Activated naive CD4-positive, alpha-beta T cell treated with Interleukin-2 at 50 U/mL for 16 hours (primary cell): ENCODE results near the gene PTPN22.

Experiments used
- DNase-seq: peaks from one replicate; pipeline ENCODE4 v3.0.0-alpha.2; 2020

Gene PTPN22

DNA sequence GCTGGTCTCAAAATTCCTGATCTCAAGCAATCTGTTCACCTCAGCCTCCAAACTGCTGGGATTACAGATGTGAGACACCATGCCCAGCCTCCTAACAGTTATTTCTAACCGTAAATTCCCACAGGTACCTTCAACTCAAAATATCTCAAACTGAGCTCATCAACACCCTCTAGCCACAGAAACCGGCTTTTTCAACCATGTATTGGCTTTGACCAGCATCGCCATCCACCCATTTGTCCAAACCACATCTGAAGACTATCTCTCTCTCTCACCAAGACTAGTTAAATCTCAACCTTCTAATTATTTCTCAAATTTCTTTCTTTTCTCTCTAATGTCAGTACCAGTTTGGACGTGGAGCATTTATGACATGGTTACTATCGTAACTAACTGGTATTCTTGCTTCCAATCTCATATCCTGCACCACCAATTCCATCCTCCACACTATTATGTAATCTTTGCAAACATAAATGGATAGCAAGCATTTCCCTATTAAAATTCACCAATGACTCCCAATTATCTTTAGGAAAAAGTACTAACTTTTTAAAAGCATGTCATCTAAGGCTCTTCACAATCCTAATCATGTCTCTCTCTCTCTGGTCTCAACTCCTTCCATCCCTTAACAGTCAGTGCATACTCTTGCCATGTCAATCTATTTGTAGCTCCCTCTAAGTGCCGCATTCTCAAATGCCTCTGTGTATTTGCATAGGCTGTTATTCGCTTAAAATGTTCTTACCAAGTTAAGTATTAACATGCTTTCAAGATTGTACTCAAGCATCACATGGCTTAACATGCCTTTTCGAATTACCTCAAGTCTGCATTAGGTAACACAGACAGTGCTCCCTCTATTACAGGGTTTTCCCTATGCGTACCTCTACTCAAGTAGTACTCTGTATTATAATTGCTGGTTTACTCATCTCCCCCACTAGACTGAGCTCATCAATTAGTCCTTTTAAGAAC, 77.4 kb downstream of the PTPN22 start:
- no peak for DNase-seq

DNA sequence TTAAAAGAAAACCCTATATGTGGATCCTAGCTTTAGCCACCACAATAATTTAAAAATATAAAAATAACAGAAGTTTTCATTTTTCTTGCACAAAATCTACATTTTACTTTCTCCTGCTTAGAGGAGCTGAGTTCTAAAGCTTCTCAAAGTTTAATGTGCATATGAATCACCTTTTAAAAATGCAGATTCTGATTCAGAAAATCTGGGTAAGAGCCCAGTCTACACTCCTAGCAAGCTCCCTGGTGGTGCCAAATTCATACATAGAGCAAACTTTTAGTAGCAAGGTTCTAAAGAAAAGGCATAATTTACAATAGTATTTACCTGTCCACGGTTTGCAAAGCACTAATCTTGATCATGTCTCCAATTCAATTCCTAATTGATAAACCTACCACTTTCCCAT, 78.5 kb downstream of the PTPN22 start:
- no peak for DNase-seq

DNA sequence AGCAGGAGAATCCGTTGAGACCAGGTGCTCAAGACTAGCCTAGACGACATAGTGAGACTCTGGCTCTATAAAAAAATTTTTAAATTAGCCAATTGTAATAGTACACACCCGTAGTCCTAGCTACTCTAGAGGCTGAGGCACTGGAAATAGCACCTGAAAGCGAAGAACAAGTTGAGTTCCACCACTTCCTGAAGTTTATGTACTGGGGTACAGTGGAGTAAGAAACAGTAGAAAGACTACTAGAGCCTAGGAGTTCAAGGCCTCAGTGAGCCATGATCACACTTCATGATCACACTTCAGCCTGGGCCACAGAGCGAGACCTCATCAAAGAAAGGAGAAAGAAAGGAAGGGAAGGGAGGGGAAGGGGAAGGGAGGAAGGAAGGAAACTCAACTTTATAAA, 79.0 kb downstream of the PTPN22 start:
- no peak for DNase-seq

DNA sequence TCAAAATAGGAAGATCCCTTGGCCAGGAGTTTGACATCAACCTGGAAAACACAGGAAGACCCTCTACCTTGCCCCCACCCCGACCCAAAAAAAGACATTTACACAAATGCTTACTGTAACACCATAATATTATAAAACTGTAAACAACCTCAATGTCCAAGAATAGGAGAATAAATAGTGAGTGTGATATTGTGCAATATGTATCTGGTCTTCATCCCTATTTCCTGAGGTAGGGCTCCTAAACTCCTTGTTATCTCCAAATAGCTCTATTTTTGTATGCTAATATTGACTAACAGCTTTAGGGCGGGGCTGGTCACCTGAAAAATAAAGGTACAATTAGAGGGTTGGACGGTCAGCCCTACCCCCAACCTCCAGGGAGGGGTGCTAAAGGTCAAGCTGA, 82.7 kb downstream of the PTPN22 start:
- DNase-seq = no peak

DNA sequence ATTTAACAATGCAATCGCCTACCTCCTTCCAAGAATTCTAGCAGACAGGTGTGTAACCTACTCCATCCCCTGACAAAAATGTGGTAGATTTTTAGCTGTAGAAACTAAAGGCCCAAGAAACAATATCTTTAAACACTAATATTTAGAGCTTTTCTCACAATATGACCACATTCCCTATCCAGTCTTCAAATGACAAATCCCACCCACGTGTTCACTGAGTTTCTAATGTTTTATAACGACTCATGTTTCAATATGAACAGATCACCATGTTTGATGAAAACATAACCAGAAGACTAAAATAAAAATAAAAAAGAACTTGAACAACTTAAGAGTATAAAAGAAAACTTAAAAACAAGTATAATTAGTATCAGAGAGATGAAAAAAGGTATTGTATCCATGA, 83.8 kb downstream of the PTPN22 start:
- no peak for DNase-seq

DNA sequence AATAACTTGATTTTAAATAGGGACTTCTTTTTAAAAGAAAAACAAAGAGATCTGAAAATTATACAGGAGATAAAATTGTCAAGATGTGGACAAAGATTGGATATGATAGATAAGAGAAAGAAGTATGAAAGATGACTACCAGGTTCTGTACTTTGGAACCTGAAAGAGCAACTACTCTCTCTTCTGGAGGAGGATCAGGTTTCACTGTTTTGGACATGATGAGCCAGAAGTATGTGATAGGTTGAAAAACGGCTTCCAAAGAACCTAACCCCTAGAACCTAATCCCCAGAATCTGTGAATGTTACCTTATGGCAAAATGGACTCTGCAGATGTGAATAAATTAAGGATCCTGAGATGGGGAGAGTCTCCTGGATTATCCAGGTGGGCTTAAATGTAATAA, 85.4 kb downstream of the PTPN22 start:
- DNase-seq = no peak

DNA sequence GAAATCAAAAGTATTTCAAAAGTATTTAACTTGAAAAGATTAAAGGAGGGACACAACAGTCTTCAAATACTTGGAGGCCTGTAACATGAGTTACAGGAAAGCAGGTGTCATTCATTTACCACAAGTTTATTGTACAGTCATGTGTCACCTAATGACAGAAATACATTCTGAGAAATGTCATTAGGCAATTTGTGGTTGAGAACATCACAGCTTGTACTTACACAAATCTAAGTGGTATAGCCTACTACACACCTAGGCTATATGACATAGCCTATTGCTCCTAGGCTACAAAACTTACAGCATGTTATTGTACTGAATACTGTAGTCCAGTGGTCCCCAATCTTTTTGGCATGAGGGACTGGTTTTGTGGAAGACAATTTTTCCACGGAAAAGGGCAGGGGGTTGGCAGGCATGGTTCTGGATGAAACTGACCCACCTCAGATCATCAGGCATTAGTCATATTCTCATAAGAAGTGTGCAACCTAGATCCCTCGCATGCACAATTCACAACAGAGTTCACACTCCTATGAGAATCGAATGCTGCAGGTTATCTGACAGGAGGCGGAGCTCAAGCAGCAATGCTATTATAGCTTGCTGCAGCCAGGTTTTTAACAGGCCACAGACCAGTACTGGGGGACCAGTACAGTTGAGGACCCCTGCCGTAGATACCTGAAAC, 87.3 kb downstream of the PTPN22 start:
- peak; percentile 28 for DNase-seq

DNA sequence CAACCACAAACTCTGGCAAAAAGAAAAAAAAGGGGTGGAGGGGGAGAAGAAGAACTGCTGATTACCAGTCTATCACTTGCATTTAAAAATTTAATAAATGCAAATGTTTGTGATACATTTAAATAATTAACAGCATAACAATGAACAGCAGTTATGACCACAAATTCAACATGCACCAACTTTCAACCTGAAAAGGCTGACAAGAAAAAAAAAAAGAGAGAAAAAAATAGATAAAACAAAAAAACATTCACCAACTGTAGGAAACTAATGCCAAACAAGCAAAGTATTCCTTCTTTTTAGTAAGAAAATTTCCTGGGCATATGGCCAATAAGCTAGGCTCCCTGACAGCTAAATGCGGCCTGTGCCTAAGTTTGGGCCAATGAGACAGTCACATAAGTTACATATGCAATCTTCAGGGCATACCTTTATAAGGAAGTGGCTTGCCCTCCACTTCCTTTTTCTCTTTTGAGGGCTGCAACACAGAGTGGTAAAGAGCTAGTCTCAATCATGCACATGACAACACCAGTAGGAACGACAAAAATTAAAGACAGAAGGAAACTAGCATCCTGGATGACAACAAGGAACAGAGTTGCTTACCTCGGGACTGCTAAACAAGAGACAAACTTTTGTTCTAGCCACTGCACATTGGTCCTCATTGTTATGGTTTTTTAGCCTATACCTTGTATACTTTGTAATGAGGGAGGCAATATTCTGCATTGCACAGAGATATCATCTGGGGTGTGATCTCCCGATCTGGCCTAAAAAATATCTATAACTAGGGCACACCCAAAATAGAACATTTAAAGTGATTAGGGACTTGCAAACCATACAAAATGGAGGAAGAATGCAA, 88.0 kb downstream of the PTPN22 start:
- DNase-seq = peak; percentile 22

DNA sequence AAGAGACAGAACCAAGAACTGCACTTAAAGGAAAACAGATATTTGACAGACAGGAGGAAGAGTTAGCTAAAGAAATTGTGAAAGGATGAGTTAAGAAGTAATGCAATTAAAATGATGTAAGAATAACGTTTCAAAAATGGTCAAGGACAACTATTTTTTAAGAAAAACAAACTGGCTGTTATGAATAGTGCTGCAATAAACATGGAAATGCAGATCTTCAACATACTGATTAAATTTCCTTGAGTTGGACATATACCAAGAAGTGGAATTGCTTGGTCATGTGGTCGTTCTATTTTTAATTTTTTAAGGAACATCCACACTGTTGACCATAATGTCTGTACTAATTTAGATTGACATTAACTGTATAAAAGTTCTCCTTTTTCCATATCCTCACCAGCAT, 89.1 kb downstream of the PTPN22 start:
- DNase-seq = no peak

DNA sequence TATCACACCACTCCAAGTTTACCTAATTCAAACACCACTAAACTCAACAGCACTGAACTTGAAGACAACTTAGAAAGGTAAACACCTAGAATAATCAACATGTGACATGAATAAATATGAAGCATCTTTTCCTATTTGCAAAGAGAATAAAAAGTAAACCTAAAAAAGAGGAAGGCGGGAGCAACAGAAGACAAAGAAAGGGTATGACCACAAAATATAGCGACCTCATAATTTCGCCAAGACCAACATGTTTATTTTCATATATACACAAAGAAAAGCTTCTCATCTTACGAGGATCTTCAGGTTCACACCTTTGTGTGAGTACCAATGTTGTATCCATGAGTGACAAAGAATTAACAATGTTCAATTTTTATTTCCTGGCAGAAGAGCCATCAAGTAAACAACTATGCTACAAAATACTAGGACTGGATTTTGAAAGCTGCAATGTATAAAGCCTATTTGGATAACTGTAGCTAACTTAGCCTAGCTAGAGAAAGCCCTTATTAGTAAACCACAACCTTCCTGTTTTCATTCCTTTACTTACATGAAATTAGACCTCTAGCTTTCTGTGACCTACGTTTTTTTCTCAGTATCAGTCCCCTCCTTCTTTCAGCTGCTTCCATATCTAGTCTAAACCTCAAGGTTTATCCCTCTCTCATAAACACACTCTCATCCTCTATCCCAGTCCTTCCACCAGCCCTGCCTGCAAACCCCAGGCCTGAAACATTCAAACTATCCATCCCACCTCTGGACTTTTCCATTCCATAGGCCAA, 91.0 kb downstream of the PTPN22 start:
- no peak for DNase-seq

DNA sequence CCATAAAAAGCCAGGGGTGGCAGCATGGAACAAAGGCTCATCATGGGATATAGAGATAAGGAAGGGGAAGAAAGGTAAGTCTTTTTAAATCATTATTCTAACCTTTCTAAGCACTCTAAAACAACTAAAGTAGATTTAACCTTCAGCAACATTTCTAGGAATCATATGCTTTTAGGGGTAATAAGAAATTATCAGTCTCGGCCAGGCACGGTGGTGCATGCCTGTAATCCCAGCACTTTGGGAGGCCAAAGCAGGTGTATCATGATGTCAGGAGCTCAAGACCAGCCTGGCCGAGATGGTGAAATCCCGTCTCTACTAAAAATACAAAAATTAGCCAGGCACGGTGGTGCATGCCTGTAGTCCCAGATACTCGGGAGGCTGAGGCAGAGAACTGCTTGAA, 92.0 kb downstream of the PTPN22 start:
- no peak for DNase-seq

DNA sequence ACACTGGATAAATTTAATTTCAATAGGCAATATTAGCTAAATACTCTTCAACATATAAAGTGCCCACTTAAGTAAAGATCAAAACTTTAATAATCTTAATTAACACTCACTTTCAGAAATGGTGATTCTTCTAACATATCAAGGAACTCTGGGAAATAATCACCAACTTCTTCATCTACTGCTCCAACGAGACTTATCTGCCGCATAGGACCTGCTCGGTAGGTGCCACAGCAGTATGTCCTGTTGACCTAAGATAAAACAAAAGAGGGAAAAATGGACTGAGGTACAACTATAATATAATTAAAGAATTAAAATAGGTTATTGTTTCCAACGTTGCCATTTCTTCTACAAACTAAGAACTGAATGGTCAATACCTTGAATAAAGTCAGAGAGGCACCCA, 94.0 kb downstream of the PTPN22 start:
- DNase-seq = no peak

DNA sequence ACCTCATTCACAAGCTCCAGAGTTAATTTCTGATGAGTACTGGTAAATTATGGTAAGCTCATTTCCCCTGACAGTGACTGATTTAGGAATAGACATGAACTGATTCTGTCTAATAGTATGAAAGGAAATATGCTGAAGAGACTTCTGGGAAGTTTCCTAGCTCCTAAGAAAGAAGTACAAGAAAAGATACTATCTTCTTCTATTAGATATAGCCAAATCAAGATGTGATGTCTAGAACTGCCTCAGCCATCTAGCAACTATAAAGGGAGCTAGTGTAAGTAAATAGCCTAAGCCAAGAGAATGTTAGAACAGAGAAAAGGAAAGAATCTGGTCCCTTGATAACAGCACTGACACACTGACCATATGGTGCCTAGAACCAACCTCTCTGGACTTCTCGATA, 101.5 kb downstream of the PTPN22 start:
- no peak for DNase-seq

DNA sequence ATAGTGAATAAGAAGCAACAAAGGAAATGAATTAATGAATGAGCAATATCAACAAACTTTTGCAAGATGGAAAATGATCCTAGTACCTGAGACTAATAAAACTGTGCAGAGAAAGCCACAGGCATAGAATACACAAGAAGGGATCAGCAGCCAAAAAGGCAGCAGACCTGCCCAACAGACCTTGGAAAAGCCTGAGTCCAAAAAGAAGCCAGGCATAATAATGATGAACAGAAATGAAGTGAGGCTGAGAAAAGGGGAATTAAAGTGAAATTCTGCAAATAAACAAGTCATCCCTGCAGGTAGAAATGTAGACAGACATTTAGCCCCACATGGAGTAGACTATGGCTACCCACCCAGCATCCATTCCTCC, 101.9 kb downstream of the PTPN22 start:
- no peak for DNase-seq

DNA sequence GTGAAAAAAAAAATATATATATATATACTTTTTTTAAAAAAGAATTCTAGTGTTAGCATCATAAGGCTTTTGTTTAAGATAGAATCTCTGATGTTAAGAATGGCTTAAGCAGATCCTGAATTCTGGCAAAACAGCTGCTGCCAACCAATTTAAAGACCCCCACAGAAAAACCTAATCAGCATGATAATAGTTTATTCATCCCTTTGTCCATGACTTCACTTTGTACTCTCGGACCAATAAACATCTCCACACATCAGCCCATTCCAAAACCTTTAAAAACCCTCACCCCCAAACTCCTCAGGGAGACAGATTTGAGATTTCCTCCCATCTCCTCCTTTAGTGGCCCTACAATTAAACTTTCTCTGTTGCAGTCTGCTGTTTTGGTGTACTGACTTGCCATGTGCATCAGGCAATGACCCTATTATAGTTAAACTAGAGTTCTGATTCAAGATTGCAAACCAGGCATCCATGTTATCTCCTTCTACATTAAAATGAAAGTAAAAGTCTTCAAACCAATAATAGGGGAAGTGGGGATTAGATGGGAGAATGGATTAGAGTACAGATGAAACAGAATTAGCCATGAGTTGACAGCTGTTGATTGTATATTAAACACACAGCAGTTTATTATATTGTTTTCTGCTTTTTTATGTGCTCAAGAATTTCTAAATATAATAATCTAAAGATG, 102.5 kb downstream of the PTPN22 start:
- no peak for DNase-seq

DNA sequence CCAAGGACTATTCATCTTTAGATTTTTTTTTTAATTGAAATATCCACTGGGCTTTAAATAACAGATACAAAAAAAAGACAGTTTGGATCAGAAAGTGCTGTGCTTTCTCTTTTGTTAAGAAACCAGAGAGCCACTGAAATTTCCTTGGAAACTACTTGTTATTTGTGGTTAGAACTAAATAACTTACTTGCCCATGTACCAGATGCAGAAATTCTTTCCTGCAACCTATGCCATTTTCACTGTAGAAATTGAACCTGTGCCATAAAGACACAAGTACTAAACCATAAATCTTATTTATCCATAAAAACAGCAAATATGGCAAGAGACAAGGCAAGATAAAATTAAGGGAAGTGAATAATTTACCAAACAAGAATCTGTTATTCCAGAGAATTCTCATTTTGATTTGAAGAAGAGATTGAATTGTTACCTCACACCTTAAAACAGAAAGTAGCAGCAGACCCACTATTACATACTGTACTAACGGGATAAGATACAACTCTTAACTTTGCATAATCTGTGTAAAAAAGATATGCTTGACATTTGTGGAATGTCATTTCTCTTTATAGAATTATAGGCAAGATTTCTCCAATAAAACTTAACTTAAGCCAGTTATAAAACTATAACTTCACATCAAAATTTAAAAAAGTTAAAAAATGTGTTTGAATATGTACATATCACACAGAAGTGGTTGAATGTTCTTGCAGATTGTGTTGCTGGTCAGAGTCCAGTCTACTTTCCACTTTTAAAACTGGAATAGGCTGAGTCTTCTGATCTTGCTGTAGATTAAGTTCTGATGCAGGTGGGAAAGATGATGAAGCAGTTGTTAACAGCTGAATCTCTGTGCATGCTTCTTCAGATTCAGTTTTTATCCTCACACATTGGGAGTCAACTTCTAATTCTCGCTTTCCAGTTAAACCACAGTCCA, 105.9 kb downstream of the PTPN22 start:
- DNase-seq = no peak
